ENCODE measurements around the gene LUC7L2.
"Not testable (repeated sequence)": the region's sequence is repeated elsewhere in the genome, so short reads cannot be mapped to it uniquely, and the experiment has no call there.

The LUC7L2 gene

GRCh38 chr7:139452958-139453672 is 93.4 kb downstream of the LUC7L2 start:
- ATAC-seq = no peak

GRCh38 chr7:139453673-139454321 is 94.1 kb downstream of the LUC7L2 start:
- no peak for ATAC-seq

GRCh38 chr7:139455789-139456188 is 96.1 kb downstream of the LUC7L2 start:
- no peak for ATAC-seq

DNA sequence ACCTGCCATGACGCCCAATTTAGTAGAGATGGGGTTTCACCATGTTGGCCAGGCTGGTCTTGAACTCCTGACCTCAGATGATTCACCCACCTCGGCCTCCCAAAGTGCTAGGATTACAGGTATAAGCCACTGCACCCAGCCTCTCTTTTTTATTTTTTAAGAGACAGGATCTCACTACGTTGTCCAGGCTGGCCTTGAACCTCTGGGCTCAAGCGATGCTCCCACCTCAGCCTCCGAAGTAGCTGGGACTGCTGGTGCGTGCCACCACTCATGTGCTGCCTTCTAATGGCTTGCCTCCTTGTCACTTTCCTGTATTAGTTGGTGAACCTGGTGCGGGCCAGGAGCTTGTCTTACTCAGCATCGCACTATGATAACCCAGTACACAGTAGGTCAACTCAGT is 96.8 kb downstream of the LUC7L2 start:
- ATAC-seq = no peak

DNA sequence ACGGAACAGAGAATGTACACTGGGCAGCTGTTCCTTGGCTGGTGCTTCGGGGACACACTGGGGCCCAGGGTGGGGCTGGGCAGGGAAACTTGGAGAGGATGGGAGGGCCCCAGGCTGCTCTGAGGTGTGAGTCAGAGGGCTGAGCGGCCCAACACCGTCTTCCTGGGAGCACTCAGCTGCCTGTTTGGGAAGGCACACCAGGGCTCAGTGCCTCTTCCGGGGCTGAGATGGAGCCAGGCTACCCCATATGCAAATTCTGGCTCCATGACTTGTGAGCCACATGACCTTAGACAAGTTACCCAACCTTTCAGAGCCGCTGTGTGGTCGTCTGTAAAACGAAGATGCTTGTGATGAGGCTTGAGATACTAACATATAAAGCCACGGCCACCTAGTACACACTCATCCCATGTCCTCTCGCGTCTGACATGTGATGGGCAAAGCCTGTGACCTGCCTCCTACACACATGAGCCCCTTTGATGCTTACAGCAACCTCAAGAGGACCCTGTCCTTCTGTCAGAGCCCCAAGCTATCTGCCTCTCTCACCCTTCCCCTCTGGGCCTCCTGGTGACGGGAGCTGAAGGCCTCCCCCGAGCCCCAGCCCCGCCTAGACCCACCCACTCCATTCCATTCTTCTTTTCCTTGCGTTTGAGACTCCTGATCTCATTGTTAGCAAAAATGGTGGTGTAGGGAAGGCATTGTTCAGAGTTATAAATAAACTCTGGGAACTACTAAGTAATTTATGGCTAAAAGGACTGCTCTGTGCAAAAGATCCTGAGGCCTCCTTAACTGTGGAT is 97.7 kb downstream of the LUC7L2 start:
- ATAC-seq = no peak

- not testable (repeated sequence) for ATAC-seq
These were observed 103.7 kb downstream of the LUC7L2 start for GRCh38 chr7:139463421-139463820.

- not testable (repeated sequence) for ATAC-seq
These were observed 104.8 kb downstream of the LUC7L2 start for GRCh38 chr7:139464511-139464910.

- ATAC-seq = not testable (repeated sequence)
These were observed 105.4 kb downstream of the LUC7L2 start for GRCh38 chr7:139465072-139465471.

- not testable (repeated sequence) for ATAC-seq
These were observed 108.0 kb downstream of the LUC7L2 start for GRCh38 chr7:139467729-139468128.

DNA sequence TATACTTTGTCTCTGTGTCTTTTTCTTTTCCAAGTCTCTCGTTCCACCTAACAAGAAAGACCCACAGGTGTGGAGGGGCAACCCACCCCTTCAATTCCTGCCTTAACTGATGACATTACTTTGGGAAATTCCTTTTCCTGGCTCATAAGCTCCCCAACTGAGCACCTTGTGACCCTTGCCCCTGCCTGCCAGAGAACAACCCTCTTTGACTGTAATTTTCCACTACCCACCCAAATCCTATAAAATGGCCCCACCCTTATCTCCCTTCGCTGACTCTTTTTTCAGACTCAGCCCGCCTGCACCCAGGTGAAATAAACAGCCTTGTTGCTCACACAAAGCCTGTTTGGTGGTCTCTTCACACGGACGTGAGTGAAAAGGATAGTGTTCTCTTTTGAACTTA is 108.6 kb downstream of the LUC7L2 start:
- not testable (repeated sequence) for ATAC-seq

DNA sequence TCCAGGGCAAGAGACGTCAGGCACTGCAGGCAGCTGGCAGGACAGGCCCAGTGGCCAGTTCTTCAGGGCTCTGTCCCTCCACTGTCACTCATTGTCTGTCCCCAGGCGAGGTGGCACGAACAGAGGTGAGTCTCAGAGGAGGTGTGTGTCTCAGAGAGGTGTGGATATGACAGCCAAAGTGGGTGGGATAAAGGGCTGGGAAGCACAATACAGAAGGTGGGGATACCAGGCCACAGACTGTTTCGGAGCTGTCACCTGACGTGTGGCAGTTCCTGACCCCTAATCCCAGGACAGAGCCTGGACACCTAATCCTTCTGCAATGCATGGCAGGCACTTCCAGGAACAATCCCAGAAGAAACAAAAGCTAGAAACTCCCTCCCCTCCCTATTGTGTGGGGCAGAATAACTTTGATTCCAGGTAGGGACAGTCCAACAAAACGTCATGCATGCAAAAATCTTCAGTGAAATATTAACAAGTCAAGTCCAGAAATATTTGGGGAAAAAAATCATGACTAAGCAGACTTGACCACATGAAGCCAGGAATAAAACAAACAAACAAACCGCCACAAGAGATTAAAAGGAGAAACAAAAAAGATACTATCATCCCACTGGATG is 112.2 kb downstream of the LUC7L2 start:
- ATAC-seq = no peak
